GM23248 (cell line): Measurements from ENCODE around the gene CDK16. TPM values are rescaled to one million over a fixed set of nuclear protein-coding genes. Genes with fewer than 3 reads are reported as not detected.

Experiments
- DNase-seq: peaks from one replicate; pipeline ENCODE4 v3.0.0-alpha.2; 2015
- H2AFZ ChIP-seq: fragments of 200-600 bp; sonication (generic); 2 replicates; pipeline ENCODE4 v1.6.1; 2016; ENCODE audit warnings: antibody characterized with exemption
- H3F3A ChIP-seq: fragments of 200-600 bp; sonication (generic); 2 replicates; pipeline ENCODE4 v1.6.1; 2016; ENCODE audit warnings: mild to moderate bottlenecking, antibody characterized with exemption, mixed run types; ENCODE audit not compliant: insufficient read depth
- H3K27ac ChIP-seq: fragments of 200-600 bp; sonication (generic); 2 replicates; pipeline ENCODE4 v1.5.1; 2016; ENCODE audit warnings: mild to moderate bottlenecking
- H3K27me3 ChIP-seq: fragments of 200-600 bp; sonication (generic); replicated peaks from 2 replicates; pipeline ENCODE4 v1.6.1; 2016; ENCODE audit warnings: mild to moderate bottlenecking; ENCODE audit not compliant: insufficient read depth
- H3K36me3 ChIP-seq: fragments of 200-600 bp; sonication (generic); 2 replicates; pipeline ENCODE4 v1.6.1; 2016; ENCODE audit warnings: low read depth, mild to moderate bottlenecking
- H3K4me1 ChIP-seq: fragments of 200-600 bp; sonication (generic); 2 replicates; pipeline ENCODE4 v1.6.1; 2016; ENCODE audit warnings: mild to moderate bottlenecking; ENCODE audit not compliant: insufficient read depth
- H3K4me2 ChIP-seq: fragments of 200-600 bp; sonication (generic); one replicate; pipeline ENCODE4 v1.6.1; 2016; ENCODE audit warnings: mild to moderate bottlenecking; ENCODE audit not compliant: unreplicated experiment
- H3K4me3 ChIP-seq: fragments of 200-600 bp; sonication (generic); 2 replicates; pipeline ENCODE4 v1.5.1; 2016; ENCODE audit warnings: mild to moderate bottlenecking
- H3K79me2 ChIP-seq: fragments of 200-600 bp; sonication (generic); 2 replicates; pipeline ENCODE4 v1.6.1; 2016; ENCODE audit warnings: mild to moderate bottlenecking; ENCODE audit not compliant: insufficient read depth
- H3K9ac ChIP-seq: fragments of 200-600 bp; sonication (generic); 2 replicates; pipeline ENCODE4 v1.6.1; 2016; ENCODE audit warnings: mild to moderate bottlenecking
- H3K9me2 ChIP-seq: fragments of 200-600 bp; sonication (generic); 2 replicates; pipeline ENCODE4 v1.6.1; 2016; ENCODE audit warnings: mixed run types, mild to moderate bottlenecking, moderate library complexity; ENCODE audit not compliant: insufficient read depth
- H3K9me3 ChIP-seq: fragments of 200-600 bp; sonication (generic); one replicate; pipeline ENCODE4 v1.6.1; 2017; ENCODE audit warnings: low read depth
- H4K20me1 ChIP-seq: fragments of 200-600 bp; sonication (generic); 2 replicates; pipeline ENCODE4 v1.6.0; 2016; ENCODE audit not compliant: insufficient read depth
- EZH2 ChIP-seq: fragments of 200-600 bp; sonication (generic); IDR thresholded peaks from 2 replicates; pipeline ENCODE4 v1.6.1; 2018; ENCODE audit warnings: antibody characterized with exemption, mild to moderate bottlenecking; ENCODE audit not compliant: insufficient read depth, poor library complexity, severe bottlenecking
- EZH2phosphoT487 ChIP-seq: fragments of 200-600 bp; sonication (generic); IDR thresholded peaks from 2 replicates; pipeline ENCODE4 v1.6.1; 2018; ENCODE audit warnings: antibody characterized with exemption, moderate library complexity, mild to moderate bottlenecking, low read depth; ENCODE audit not compliant: insufficient read depth
- WGBS, 2 experiments: methylation state at CpG; one replicate each; pipeline ENCODE4 v1.1.6; 2015 to 2017; ENCODE audit warnings: low lambda C conversion rate in 2 of 2, low coverage in 1 of 2; ENCODE audit errors: missing lambda C conversion rate in 2 of 2; 5-methylcytosine and 5-hydroxymethylcytosine counted together
- in situ Hi-C: fragments of 300-500 bp; cut with MboI; formaldehyde crosslinking; loops from 2 replicates; pipeline ENCODE4 v1.15.0; 2020
- polyA plus RNA-seq: library from polyadenylated mRNA; unstranded; fragments of >200 nt; fragmentation: Nextera tagmentation; extraction: Ambion mirVana; gene quantifications from 2 replicates; pipeline ENCODE4 v1.2.1, GENCODE V29; 2016
- total RNA-seq: library from RNA; depleted of rRNA; stranded (reverse); fragments of >200 nt; shearing (Covaris generic); gene quantifications from 2 replicates; pipeline ENCODE4 v1.2.3, GENCODE V29; 2014

Gene CDK16
- total and polyA plus RNA-seq, 2 experiments from 2014 or later: 97.8 to 103 TPM

DNA sequence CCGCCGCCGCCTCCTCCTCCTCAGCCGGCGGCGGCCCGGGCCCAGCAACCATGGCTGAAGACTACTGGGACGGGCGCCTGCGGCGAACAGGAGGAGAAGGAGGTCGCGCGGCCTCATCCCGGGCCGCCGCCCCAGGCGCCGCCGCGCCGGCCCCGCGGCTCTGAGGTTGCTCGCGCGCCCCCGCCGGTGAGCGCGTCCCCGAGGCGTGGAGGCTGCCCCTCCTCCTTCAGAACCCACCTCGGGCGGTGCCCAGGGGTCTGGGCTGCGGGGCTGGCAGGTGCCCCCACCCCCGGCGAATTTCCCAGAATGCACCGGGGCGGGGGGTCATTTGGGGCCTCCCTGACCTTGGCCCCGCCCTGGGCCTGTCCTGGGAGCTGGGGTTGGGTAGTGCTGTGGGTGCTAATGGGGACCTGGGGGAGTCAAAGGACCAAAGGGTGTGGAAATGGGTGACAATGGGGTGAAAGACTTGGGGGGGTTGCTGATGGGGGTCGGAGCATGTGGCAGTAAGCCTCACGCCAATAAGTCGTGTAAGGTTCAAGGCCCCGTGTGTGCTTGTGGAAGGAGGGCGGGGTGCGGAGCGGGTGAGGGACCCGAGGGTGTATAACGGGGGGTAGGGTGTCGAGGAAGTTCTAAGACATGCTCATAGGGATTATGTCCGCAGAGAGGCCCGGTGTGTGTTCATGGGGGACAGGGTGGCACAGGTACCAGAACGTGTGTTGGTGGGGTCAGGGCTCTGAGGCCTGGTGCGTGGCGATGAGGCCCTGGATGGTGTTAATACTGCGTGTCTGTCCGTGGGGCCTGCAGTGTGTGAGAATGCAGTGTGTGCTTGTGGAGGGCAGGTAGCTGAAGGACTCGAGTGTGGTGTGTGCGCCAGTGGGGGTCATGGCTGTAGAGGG, 687 bp downstream of the CDK16 start:
- TF ChIP-seq EZH2 (no peak), EZH2phosphoT487 (no peak)
- Histone ChIP-seq H4K20me1 (no peaks in the 10 kb centered on the region), H3K9me2 (no peaks in the 10 kb centered on the region), H2AFZ (peak overlapping the region; percentile 22; the same call in 1 of the 2 replicates), H3K9ac (peak overlapping the region; percentile 100), H3K27ac (peak overlapping the region; percentile 98), H3K4me2 (peak overlapping the region; percentile 78), H3K4me1 (peaks cover 25% of the 10 kb centered on the region), H3K79me2 (peaks cover 39% of the 10 kb centered on the region), H3K9me3 (no peaks in the 10 kb centered on the region), H3K4me3 (peak overlapping the region; percentile 85), H3K36me3 (no peaks in the 10 kb centered on the region), H3K27me3 (no peaks in the 10 kb centered on the region), H3F3A (peaks cover 20% of the 10 kb centered on the region)
- DNase-seq: peak; percentile 47
- WGBS, 2 experiments: 0 to 2% methylated on average over 6 to 37 of the region's 60 CpGs
- in situ Hi-C loops: loop anchor here (25.0 kb wide), 1 partner anchor 168 kb away; no protein-coding TSS in a partner anchor

DNA sequence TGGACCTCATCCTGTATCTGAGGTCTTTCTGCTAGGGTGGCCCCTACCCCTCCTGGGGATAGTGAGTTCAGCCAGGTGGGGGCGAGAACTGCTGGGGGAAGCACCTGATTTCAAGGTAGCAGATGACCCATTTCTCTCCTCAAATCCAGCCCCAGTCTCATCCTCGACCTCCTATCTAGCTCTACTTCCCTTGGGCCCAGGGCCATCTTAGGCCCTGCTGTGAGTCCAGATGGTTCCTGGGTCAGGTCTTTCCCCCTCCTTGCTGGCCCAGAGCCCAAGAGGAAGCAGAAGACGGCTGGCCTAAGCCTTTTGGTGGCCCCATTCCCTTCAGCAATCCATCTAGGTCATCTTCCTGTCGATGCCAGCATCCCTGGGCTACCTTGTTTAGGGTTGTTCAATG, 3.3 kb downstream of the CDK16 start:
- no peaks in the 10 kb centered on the region for H3K9me2 ChIP-seq
- H3K27ac ChIP-seq: no peak overlapping the region
- TF ChIP-seq EZH2phosphoT487 (no peak), EZH2 (no peak)
- no peak overlapping the region for H3K9ac ChIP-seq
- WGBS, 2 experiments: 48 to 54% methylated on average over 4 of the region's 4 CpGs
- H4K20me1 ChIP-seq: no peaks in the 10 kb centered on the region
- H3K4me2 ChIP-seq: no peak overlapping the region
- no peak overlapping the region for H3K4me3 ChIP-seq
- no peaks in the 10 kb centered on the region for H3K9me3 ChIP-seq
- H3F3A ChIP-seq: peaks cover 3% of the 10 kb centered on the region
- H3K36me3 ChIP-seq: no peaks in the 10 kb centered on the region
- in situ Hi-C loops: loop anchor here (25.0 kb wide), 1 partner anchor 166 kb away; no protein-coding TSS in a partner anchor
- H3K27me3 ChIP-seq: no peaks in the 10 kb centered on the region
- DNase-seq: no peak
- no peak overlapping the region for H2AFZ ChIP-seq
- peaks cover 39% of the 10 kb centered on the region for H3K79me2 ChIP-seq
- H3K4me1 ChIP-seq: peaks cover 18% of the 10 kb centered on the region

DNA sequence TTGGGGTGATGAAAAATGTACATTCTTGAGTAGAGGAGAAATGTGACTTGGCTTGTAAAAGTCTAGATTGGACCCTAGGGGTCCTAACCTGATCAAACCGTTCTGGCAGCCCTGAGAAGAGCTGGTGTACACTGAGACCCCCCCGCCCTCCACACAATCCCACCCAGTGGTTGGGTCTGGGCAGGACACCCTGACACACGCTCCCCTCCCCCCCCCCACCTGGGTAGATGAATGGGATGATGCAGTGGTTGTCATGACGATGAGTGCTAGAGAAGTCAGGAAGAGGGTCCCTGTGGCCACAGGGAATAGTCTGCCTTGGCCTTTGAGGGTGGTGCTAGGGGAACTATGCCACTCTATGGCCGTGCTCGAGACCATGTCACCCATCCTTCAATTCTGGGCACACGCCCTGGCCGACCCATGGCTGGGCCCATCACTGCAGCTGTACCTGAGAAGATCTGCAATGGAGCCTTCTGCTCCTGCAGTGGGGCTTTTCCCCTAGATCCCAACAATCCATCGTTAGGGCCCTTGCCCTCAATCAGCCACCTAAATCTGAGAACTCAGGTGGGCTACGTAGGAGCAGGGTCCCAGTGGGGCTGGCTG, 4.4 kb downstream of the CDK16 start:
- H3K4me2 ChIP-seq: no peak overlapping the region
- H3K27me3 ChIP-seq: no peaks in the 10 kb centered on the region
- no peaks in the 10 kb centered on the region for H3K36me3 ChIP-seq
- peaks cover 11% of the 10 kb centered on the region; the same call in 1 of the 2 replicates for H3K4me1 ChIP-seq
- H3K27ac ChIP-seq: no peak overlapping the region
- DNase-seq: no peak
- in situ Hi-C loops: loop anchor here (25.0 kb wide), 1 partner anchor 164 kb away; no protein-coding TSS in a partner anchor
- H3K9ac ChIP-seq: no peak overlapping the region
- no peaks in the 10 kb centered on the region for H3F3A ChIP-seq
- no peaks in the 10 kb centered on the region for H4K20me1 ChIP-seq
- no peak overlapping the region for H2AFZ ChIP-seq
- WGBS, 2 experiments: 60 to 83% methylated on average over 6 to 7 of the region's 10 CpGs
- no peaks in the 10 kb centered on the region for H3K9me2 ChIP-seq
- H3K79me2 ChIP-seq: peaks cover 39% of the 10 kb centered on the region
- H3K9me3 ChIP-seq: no peaks in the 10 kb centered on the region
- no peak for TF ChIP-seq EZH2
- no peak for TF ChIP-seq EZH2phosphoT487
- H3K4me3 ChIP-seq: no peak overlapping the region

DNA sequence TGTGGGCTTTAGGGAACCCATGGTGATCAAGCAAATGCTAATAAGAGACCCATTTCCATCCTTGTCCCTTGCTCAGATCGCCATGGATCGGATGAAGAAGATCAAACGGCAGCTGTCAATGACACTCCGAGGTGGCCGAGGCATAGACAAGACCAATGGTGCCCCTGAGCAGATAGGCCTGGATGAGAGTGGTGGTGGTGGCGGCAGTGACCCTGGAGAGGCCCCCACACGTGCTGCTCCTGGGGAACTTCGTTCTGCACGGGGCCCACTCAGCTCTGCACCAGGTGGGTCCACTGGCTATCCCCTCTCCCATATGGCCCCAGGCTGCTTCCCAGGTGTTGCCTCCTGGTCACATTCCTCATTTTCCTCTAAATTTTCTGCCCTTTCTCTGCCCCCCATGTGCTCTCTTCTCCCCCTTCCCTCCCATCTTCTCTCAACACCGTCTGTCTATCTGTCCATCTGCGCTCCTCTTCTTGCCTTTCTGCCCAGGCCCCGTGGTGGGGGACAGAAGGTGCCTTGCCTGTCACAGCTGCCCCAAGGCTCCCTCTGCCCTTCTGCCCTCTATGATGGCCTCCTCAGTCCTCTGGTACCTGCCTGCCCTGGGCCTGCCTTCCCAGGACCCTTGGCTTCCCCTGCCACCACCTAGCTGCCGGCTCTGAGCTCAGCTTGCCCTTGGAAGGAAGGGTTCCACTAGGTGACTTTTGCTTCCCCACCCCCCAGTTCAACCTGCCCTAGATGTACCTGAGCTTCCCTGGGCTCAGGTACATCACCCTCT, 5.2 kb downstream of the CDK16 start:
- Histone ChIP-seq H3K79me2 (peaks cover 37% of the 10 kb centered on the region), H3K36me3 (no peaks in the 10 kb centered on the region), H3K27ac (no peak overlapping the region), H3K4me1 (peaks cover 11% of the 10 kb centered on the region; the same call in 1 of the 2 replicates), H3K9ac (no peak overlapping the region), H3K9me3 (no peaks in the 10 kb centered on the region), H3K9me2 (no peaks in the 10 kb centered on the region), H3K27me3 (no peaks in the 10 kb centered on the region), H2AFZ (no peak overlapping the region), H3K4me2 (no peak overlapping the region), H4K20me1 (no peaks in the 10 kb centered on the region), H3F3A (no peaks in the 10 kb centered on the region), H3K4me3 (no peak overlapping the region)
- 89 to 95% methylated on average over 8 to 12 of the region's 13 CpGs for WGBS, 2 experiments
- no peak for DNase-seq
- in situ Hi-C loops: loop anchor here (25.0 kb wide), 1 partner anchor 164 kb away; no protein-coding TSS in a partner anchor
- TF ChIP-seq EZH2phosphoT487: no peak
- no peak for TF ChIP-seq EZH2
